Transverse colon (tissue), 3 donors: ENCODE data around the gene ROCK1.

Experiments
- CTCF ChIP-seq, 5 experiments: fragments of 200-600 bp in 3 of 5; fragments of 450-650 bp in 2 of 5; sonication (generic) in 3 of 5; IDR thresholded peaks; 1 replicate in 2 of 5; 2 replicates in 3 of 5; pipeline ENCODE4 v1.5.1; 2016 to 2017; ENCODE audit warnings: antibody characterized with exemption in 5 of 5, inconsistent platforms in 3 of 5, mild to moderate bottlenecking in 2 of 5, moderate library complexity in 1 of 5
- EP300 ChIP-seq: sonication (generic); formaldehyde crosslinking; IDR thresholded peaks from one replicate; pipeline ENCODE4 v1.6.1; 2017; ENCODE audit warnings: antibody characterized with exemption, low read depth
- POLR2A ChIP-seq: fragments of 450-650 bp; IDR thresholded peaks from one replicate; pipeline ENCODE4 v1.6.1; 2016; ENCODE audit warnings: antibody characterized with exemption, mild to moderate bottlenecking, moderate library complexity

GRCh38 chr18:21132398-21132918 is 20.8 kb upstream of the ROCK1 start:
- TF ChIP-seq CTCF (IDR thresholded peaks at IDR 0.05): no peak
- TF ChIP-seq POLR2A: no peak
- TF ChIP-seq EP300: no peak
